ENCODE measurements around the gene ECE2. TPM values are rescaled to one million over a fixed set of nuclear protein-coding genes. Genes with fewer than 3 reads are reported as not detected.

ECE2 gene
- not detected in 2 replicates for total RNA-seq
- long read RNA-seq: 0 reads

DNA sequence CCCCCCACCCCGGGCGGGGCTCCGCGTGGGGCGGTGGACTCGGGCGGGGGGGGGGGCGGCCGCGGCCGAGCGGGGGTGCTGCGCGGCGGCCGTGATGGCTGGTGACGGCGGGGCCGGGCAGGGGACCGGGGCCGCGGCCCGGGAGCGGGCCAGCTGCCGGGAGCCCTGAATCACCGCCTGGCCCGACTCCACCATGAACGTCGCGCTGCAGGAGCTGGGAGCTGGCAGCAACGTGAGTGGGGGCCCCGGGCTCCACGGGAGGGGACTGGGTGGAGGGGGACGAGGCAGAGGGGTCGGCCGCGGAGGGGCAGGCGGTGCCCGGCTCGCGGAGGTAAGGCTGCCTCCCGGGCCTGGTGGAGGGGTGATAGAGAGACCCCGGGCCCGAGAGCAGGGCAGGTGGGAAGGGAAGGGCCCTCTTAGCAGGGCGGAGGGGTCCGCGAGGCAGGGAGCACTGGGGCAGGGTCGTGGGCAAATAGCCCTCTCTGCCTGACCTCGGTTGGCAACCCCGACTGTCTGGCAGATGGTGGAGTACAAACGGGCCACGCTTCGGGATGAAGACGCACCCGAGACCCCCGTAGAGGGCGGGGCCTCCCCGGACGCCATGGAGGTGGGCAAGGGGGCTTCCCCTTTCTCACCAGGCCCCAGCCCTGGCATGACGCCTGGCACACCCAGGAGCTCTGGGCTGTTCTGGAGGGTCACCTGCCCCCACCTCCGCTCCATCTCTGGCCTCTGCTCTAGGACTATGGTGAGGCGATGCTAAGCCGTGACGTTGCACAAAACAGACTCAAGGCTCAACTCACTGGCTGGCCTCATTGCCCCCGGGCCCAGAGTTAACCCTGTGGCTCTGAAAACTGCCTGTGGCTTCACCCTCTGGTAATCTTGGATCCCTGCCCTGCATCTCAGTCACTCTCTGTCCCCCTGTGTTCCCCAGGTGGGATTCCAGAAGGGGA lies at the start of gene ECE2:
ECE2 (plus strand) TSS at position 62 of the 950 bp plus-strand sequence; CDS start at position 194, 132 bp downstream.
- DNase-seq (ENCODE audit: low spot score, unreplicated experiment): no peak
- Mint-ChIP-seq H3K4me1 (ENCODE audit: low read depth) (peaks cover 2% of the 10 kb centered on the region), H3K4me3 (ENCODE audit: low read depth) (peak within 1 kb of the TSS; percentile 9), H3K36me3 (ENCODE audit: insufficient read depth) (no peaks in the 10 kb centered on the region), H3K9me3 (ENCODE audit: low read depth) (no peaks in the 10 kb centered on the region), H3K27ac (no peak within 1 kb of the TSS), H3K27me3 (peaks cover 59% of the 10 kb centered on the region)
- TF ChIP-seq, protein P1, sequence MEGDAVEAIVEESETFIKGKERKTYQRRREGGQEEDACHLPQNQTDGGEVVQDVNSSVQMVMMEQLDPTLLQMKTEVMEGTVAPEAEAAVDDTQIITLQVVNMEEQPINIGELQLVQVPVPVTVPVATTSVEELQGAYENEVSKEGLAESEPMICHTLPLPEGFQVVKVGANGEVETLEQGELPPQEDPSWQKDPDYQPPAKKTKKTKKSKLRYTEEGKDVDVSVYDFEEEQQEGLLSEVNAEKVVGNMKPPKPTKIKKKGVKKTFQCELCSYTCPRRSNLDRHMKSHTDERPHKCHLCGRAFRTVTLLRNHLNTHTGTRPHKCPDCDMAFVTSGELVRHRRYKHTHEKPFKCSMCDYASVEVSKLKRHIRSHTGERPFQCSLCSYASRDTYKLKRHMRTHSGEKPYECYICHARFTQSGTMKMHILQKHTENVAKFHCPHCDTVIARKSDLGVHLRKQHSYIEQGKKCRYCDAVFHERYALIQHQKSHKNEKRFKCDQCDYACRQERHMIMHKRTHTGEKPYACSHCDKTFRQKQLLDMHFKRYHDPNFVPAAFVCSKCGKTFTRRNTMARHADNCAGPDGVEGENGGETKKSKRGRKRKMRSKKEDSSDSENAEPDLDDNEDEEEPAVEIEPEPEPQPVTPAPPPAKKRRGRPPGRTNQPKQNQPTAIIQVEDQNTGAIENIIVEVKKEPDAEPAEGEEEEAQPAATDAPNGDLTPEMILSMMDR (IDR thresholded peaks at IDR 0.05; ENCODE audit: unreplicated experiment): no peak

DNA sequence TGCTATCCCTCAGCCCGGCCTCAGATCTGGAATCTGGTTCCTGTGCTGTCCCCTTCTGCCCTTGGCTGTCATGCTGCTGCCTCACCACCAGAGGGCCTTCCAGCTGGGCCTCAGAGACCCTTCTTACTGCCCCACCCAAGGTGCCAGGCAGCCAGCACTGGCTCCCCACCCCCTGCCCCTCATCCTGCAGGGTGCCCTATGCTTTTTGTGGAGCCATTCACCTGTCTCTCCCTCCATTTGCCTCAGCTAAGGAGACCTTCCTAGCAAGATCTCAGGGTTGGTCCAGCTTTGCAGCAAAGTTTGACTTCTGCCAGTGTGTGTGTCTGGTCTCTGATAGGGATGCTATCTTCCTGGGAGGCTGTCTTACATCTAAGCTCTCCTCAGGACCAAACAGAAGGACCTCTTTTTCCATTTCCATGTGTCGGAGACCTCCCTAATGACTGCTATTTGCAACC lies 48.3 kb upstream of the ECE2 start:
- Mint-ChIP-seq H3K36me3 (ENCODE audit: insufficient read depth) (peaks cover 3% of the 10 kb centered on the region), H3K27ac (no peak overlapping the region), H3K4me1 (ENCODE audit: low read depth) (peaks cover 8% of the 10 kb centered on the region), H3K9me3 (ENCODE audit: low read depth) (no peaks in the 10 kb centered on the region), H3K4me3 (ENCODE audit: low read depth) (no peak overlapping the region), H3K27me3 (peaks cover 63% of the 10 kb centered on the region)
- no peak for DNase-seq (ENCODE audit: low spot score, unreplicated experiment)
- TF ChIP-seq, protein P1 (IDR thresholded peaks at IDR 0.05; ENCODE audit: unreplicated experiment): peak; percentile 84

DNA sequence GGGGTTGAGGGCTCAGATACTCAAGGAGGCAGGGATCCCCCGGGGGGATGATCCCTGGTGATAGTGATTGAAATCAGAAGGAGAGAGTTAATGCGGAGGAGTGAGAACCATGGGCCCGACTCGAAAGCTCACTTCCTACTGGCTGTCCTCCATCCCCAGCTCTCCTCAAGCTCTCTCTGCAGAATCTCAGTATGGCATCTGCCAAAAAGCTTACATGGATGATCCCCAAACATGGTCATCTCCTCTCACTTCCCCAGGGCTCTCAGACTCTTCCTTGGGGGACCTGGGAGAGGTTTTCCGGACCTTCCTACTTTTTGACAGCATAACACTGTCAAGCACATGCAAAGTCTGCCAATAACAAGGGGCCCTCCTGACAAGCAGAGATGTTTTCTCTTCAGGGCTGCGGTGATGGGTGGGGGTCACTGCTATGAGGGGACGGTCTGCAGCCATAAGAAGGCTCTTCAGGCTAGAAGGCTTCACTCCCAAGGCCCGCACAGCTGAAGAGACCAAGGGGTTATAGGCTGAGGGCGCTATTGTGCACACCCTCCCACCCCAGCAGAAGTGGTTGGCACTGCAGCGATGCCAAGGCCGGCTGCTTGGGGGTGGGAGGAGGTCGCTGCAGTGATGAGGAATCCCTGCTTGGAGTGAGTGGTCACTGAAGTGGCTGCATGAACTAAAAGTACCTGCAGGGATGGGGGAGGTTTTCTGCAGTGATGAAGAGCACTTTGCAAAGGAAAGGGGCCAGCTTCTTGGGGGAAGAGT lies 47.3 kb upstream of the ECE2 start:
- Mint-ChIP-seq H3K4me1 (ENCODE audit: low read depth) (peaks cover 8% of the 10 kb centered on the region), H3K27ac (peak overlapping the region; percentile 90), H3K27me3 (peaks cover 66% of the 10 kb centered on the region), H3K36me3 (ENCODE audit: insufficient read depth) (peaks cover 3% of the 10 kb centered on the region), H3K9me3 (ENCODE audit: low read depth) (no peaks in the 10 kb centered on the region), H3K4me3 (ENCODE audit: low read depth) (peak overlapping the region; percentile 57)
- TF ChIP-seq, protein P1 (IDR thresholded peaks at IDR 0.05; ENCODE audit: unreplicated experiment): no peak
- no peak for DNase-seq (ENCODE audit: low spot score, unreplicated experiment)

DNA sequence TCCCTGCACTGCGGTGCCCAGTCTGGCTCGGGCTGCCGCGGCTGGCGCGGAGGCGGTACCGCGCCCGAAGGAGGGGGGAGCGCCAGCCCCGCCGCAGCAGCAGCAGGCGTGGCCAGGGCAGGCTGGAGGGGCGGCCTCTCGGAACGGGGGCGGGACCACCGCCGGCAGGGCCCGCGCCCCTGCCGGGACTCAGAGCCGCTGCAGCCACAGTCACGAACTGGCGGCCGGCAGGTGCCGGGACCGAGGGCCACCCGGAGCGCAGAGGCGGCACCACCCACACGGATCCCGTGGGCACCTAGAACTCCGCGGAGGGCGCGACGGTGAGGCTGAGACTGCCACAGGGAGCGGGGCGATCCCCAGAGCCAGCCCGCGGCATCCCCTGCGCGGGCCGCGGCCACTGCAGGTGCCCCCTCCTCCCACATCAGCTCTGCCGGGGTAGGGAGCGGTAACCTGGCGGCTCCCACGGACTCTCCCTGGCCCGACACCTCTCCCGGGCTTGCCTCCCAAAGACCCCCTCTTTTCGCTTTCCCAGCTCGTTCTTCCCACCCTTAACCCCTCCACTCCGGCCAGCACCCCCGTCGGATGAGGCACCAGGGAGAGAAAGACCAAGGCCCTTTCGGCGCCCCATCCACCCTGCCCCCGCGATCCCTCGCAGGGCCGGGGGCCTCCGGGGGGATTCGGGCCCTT lies 46.3 kb upstream of the ECE2 start, which contains the start of gene VWA5B2:
VWA5B2 (plus strand) TSS at position 192 of the 687 bp plus-strand sequence. CDS start 944 bp downstream, outside the sequence.
- peaks cover 8% of the 10 kb centered on the region for H3K4me1 Mint-ChIP-seq (ENCODE audit: low read depth)
- H3K27me3 Mint-ChIP-seq: peaks cover 62% of the 10 kb centered on the region
- TF ChIP-seq, protein P1 (IDR thresholded peaks at IDR 0.05; ENCODE audit: unreplicated experiment): peak; percentile 52

More for the DNA sequence above, 46.3 kb upstream of the ECE2 start, which contains the start of gene VWA5B2:
- H3K9me3 Mint-ChIP-seq (ENCODE audit: low read depth): no peaks in the 10 kb centered on the region
- peak within 1 kb of the TSS; percentile 73 for H3K4me3 Mint-ChIP-seq (ENCODE audit: low read depth)
- DNase-seq (ENCODE audit: low spot score, unreplicated experiment): peak; percentile 72
- peak within 1 kb of the TSS; percentile 90 for H3K27ac Mint-ChIP-seq
- H3K36me3 Mint-ChIP-seq (ENCODE audit: insufficient read depth): peaks cover 3% of the 10 kb centered on the region

Data from progenitor cell of endocrine pancreas (in vitro differentiated cells).